GM21526 (cell line): ENCODE results near the gene STON1.
"Not testable (repeated sequence)": the region's sequence is repeated elsewhere in the genome, so short reads cannot be mapped to it uniquely, and the experiment has no call there.

ENCODE experiments used
- ATAC-seq: cut with Tn5 transposase; IDR thresholded peaks from one replicate; pipeline ENCODE4 v1.9.1; 2021; ENCODE audit warnings: moderate library complexity; ENCODE audit not compliant: unreplicated experiment, low FRiP score

Gene STON1

GRCh38 chr2:48567671-48568070 lies 37.7 kb downstream of the STON1 start:
- no peak for ATAC-seq

- no peak for ATAC-seq
Measured at GRCh38 chr2:48568547-48568946, 38.6 kb downstream of the STON1 start.

DNA sequence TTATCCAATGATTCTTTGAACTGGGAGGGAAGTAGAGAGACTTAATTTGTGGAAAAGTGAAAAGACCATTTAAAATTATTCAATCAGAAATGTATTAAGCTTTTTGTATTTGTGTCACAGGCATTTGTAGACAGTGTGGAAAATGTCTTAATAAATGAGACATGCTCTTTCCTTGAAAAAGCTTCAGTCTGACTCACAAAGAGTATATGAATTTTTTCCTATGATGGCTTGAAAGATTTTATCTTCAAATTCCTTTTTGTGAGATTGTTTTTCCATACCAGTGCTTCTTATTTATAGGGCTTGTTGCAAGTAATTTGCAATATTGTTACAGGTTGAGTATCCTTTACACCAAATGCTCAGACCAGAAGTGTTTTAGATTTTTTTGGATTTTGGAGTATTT lies 39.5 kb downstream of the STON1 start:
- ATAC-seq: no peak

DNA sequence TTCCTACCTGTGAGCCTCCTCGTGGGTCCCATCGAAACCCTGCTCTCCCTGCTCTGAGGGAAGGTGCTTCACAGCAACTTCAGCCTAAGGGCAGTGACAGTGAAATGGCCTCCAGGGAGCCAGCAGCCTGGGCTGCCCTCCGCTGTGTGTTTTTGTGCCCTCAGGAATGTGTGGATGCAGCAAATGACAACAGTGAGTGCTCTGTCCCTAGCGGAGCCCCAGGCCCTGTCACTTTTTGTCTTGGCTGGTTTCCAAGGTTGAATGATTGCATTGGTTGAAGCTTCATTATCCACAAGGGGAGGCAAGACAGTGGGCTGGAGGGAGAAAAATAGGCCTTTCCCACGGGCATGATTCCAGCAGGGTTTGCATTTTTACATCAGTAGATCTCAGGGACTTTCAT lies 42.9 kb downstream of the STON1 start:
- ATAC-seq: no peak

- ATAC-seq: no peak
Measured at GRCh38 chr2:48574353-48575287, 44.7 kb downstream of the STON1 start.

DNA sequence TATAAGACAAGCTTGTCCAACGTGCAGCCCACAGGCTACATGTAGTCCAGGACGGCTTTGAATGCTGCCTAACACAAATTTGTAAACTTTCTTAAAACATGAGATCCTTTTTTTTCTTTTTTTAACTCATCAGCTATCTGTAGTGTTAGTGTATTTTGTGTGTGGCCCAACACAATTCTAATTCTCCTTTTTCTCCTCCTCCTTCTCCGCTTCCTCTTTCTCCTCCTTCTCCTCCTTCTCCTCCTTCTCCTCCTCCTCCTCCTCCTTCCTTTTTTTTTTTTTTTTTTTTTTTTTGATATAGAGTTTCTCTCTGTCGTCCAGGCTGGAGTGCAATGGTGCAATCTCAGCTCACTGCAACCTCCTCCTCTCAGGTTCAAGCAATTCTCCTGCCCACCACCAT lies 48.4 kb downstream of the STON1 start:
- no peak for ATAC-seq

DNA sequence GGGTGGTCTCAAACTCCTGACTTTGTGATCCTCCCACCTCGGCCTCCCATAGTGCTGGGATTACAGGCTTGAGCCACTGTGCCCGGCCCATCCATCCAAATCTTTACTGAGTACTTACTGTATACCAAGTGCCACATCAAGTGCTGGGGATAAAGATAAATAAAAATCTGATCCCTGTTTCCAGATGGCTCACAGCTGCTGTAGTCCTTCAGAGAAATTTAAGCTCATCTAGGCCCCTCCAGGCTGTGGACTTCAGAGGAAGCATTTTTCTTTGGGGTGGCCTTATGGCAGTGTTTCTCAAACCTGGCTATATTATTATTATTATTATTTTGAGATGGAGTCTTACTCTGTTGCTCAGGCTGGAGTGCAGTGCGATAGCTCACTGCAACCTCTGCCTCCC lies 54.0 kb downstream of the STON1 start:
- ATAC-seq: no peak

DNA sequence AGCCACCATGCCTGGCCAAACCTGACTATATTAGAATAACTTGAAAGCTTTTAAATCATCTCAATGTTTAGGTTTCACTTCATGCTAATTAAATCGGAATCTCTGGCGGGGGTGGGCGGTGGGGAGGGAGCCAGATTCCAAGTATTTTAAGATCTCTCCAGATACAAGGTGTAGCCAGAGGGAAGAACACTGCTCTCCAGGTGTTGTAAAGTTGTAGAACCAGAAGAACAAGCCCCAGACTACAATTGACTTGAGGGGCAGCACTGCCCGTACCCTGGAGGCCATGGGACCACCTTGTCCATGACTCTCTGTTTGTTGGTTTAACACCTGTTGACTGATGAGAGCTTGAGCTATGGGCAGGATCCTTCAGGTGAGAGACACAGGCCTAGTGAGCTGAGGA lies 54.6 kb downstream of the STON1 start:
- no peak for ATAC-seq

DNA sequence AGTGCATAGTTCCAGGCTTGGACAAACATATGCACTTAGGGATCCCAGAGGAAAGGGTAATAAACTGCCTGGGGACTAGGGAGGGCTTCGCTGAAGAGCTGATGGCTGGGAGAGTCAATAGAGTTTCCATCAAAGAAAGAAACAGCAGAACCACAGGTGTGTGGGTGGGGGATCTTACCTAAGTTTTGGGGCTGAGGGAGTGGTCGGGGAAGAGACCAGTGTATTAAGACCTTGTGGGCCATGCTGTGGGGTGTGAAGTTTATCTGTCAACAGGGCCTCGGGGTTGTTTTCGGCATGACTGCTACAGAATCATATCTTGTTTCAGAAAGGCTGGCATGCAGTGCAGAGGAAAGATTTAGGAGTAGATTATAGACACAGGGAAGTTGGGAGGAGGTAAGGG lies 56.5 kb downstream of the STON1 start:
- no peak for ATAC-seq

DNA sequence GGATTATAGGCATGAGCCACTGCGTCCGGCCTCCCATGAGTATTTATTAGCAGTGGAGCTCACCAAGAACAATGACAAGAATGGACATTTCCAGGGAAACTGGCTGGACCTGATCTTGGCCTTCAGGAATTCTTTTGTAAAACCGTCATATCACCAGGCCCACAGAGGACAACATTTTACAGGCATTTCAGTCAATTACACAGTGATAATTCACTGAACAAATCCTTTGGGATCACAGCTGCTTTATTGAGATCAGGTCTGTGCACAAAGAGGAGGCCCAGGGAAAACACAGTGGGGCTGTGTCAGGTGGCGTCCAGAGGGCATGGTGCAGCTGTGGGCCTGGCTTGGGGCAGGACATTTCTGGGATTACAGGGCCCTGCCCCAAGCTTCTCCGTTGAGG lies 57.6 kb downstream of the STON1 start:
- no peak for ATAC-seq

GRCh38 chr2:48587961-48588360 lies 58.0 kb downstream of the STON1 start:
- no peak for ATAC-seq

GRCh38 chr2:48588745-48589144 lies 58.8 kb downstream of the STON1 start:
- ATAC-seq: no peak

GRCh38 chr2:48589170-48589767 lies 59.3 kb downstream of the STON1 start:
- ATAC-seq: no peak

DNA sequence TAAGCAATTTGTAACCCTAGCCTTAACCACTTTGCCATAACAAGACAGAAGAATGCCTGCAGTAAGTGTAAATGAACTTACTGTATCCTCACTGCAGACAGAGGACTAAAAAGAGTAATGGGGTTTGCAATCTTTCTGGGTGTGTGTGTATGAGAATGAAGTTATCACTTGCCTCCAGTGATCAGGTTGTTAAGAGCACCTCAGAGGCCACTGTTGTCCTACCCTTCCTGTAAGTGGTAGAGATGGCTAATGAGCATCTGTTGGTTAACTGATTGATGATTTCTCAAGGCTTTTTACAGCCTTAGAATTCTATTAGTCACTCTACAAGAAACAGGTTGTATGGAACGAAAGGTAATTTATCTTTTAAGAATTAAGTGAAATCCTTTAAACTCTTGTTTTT lies 60.1 kb downstream of the STON1 start:
- no peak for ATAC-seq

GRCh38 chr2:48592067-48592466 lies 62.1 kb downstream of the STON1 start:
- ATAC-seq: no peak

- not testable (repeated sequence) for ATAC-seq
Measured at GRCh38 chr2:48596751-48597150, 66.8 kb downstream of the STON1 start.

GRCh38 chr2:48597492-48597891 lies 67.5 kb downstream of the STON1 start:
- no peak for ATAC-seq

DNA sequence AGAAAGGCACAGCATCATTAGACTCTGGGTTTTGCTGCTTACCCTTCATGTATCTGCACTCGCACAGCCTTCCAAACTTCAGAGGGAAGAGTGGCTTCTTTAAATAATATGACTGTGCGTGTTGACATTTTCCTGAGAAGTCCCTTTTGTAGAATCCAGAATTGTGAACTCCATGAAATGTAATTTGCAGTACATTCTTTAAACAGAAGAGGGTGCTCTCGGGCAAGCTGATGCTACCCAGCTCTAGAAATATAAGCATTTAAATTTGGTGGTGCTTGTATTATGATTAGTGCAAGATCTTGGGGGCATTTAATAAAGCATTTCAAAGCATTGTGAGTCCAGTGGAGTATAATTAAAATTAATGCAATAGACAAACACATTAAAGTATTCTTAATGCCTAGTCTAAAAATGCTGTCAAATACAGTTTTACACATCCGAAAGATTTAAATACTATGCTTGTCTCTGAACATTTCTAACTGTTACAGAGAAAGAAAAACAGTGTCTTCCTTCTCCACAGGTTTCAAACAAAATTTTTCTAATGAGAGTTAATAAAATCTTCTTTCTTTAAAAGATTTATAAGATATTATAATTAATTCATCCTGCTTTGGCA lies 70.4 kb downstream of the STON1 start:
- ATAC-seq: no peak

DNA sequence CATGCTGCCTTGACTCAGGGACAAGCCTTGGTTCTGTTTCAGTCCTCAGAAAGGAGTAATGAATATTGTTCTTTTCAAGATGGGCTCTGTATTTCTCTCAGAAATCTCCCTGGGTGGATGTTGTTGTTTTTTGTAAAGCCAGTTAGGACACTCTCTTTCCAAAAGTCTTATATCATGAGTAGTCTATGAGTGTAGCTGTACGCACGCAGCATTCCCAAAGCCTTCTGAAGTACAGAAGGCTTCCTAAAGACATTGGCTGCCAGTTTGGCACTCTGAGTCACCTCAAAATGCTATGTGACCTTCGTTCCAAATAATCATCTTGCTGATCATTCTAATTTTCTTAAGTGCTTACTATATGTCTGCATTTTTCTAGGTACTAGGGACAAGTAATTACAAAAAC lies 71.0 kb downstream of the STON1 start:
- no peak for ATAC-seq

GRCh38 chr2:48601349-48601748 lies 71.4 kb downstream of the STON1 start:
- no peak for ATAC-seq

DNA sequence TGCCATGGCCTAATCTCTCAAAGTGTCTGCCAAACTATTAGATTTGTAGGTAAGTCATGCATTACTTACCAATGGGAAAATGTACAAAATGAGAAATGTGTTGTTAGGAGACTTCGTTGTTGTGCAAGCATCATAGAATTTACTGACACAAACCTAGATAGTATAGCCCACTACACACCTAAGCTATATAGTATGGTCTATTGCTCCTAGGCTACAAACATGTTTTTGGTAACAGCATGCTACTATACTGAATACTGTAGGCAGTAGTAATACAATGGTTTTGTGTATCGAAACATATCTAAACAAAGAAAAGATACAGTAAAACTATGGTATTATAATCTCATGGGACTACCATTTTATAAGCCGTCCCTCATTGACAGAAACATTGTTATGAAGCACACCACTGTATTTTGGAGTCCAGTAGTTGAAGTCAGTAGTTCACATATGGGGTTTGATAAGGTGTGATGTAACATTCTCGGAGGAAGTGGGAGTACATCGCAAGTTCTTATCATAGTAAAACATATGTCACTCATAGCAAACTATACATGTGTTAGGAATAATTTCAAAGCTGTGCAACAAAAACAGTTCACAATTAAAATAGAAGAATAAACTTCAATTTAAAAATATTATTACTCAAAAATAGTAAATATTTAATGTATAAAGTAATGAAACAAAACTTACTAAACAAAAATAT lies 75.7 kb downstream of the STON1 start:
- no peak for ATAC-seq
